Gastrocnemius medialis (tissue), 4 donors: ENCODE data around the gene CD8A.

Experiments
- CTCF ChIP-seq, 5 experiments: fragments of 450-650 bp in 3 of 5; fragments of 200-600 bp in 2 of 5; sonication (generic) in 2 of 5; IDR thresholded peaks in 4 of 5; conservative IDR thresholded peaks in 1 of 5; 1 replicate in 4 of 5; 2 replicates in 1 of 5; pipeline ENCODE4 v1.5.1; 2016 to 2019; ENCODE audit warnings: antibody characterized with exemption in 5 of 5, mild to moderate bottlenecking in 3 of 5, moderate library complexity in 3 of 5
- POLR2A ChIP-seq, 2 donors: fragments of 450-650 bp; IDR thresholded peaks; one replicate each; pipeline ENCODE4 v1.6.1; 2017; ENCODE audit warnings: antibody characterized with exemption in 2 of 2, mild to moderate bottlenecking in 2 of 2, moderate library complexity in 2 of 2

- TF ChIP-seq CTCF (IDR thresholded peaks at IDR 0.05 in 4 of 5, conservative IDR thresholded peaks at IDR 0.05 in 1 of 5) (no peak), POLR2A (IDR thresholded peaks at IDR 0.05) (no peak)
Observed at GRCh38 chr2:86791573-86791972, 860 bp upstream of the CD8A start.
